ENCODE data around the gene TTC7B.

TTC7B gene

GRCh38 chr14:90558983-90559590 lies 257.1 kb downstream of the TTC7B start:
- ATAC-seq (no peak), DNase-seq (no peak)

- DNase-seq (no peak), ATAC-seq (no peak)
Observed at GRCh38 chr14:90558041-90558982, 257.9 kb downstream of the TTC7B start.

GRCh38 chr14:90557516-90557915 lies 258.7 kb downstream of the TTC7B start:
- DNase-seq (no peak), ATAC-seq (no peak)

GRCh38 chr14:90556666-90557450 lies 259.4 kb downstream of the TTC7B start:
- no peak for ATAC-seq
- DNase-seq, result no peak

DNA sequence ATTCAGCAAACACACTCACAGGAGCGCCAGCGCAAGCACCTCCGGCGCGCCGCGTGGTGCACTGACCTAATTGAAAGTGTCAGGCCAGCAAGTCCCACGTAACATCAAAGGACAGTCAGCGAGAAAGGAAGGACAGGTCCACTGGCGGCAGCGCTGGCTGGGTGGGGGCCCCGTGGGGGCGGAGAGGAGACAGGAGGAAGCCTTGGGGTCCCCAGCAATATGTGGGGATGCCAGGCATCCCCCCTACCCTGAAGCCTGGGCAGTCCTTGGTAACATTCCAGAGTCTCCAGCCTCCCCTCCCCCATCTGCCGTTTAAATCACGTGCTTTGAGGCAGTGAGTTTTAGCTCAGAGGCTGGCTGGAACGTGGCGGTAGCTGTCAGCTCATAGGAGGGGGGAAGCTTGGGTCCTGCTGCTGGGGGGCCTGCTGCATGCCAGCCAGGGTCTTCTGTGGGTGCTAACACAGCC lies 260.2 kb downstream of the TTC7B start:
- DNase-seq (no peak), ATAC-seq (no peak)

- DNase-seq, result no peak
- no peak for ATAC-seq
Observed at GRCh38 chr14:90555126-90556011, 260.9 kb downstream of the TTC7B start.

- no peak for DNase-seq
- ATAC-seq, result no peak
Observed at GRCh38 chr14:90554341-90554740, 261.9 kb downstream of the TTC7B start.

DNA sequence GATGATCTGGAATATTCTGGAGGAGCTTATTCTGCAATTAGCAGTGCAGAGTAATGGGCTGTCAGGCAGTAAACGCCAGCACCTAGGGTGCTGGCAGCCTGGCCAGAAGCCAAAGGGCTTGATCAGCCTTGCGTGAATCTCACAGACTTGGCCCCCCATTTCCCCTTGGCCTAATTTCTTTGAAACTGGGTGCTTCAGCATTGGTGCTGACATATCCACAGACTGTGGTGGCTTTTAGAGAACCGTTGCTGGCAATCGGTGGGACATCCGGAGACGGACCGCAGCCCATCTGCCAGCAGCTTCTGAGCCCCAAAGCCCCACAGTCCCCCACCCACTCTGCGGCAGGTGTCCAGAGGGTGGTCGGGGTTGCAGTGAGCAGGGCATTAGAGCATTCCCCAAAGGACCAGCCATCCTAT lies 262.3 kb downstream of the TTC7B start:
- ATAC-seq (no peak), DNase-seq (no peak)

DNA sequence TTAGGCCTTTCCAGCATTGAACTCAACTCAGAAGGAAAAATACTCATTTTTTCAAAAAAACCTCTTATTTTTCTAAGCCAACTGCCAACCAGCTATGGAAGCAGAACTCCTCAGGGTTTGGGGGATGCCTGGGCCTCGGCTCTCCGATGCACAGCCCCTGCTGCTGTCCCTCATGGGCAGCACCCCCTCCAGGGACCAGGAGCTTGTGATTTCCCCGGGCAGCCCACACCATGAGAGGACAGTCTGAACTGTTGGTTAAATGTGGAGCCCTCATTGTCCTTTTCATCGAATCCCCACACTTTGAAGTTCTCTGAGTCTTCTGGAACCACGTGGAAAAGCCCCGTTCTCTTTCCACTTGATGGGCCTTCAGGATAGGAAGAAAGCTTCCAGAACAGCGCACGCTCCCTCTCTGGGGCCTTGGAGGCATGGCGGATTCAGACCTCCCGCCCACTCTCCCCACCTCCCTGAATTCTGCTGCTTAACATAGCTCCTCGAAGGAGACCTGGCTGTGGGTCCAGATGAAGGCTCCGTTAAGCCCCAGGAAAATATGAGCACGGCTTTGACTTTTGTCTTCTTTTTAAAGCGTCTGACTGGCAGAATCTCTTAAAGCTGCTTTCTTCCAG lies 262.8 kb downstream of the TTC7B start:
- ATAC-seq (no peak), DNase-seq (no peak)

DNA sequence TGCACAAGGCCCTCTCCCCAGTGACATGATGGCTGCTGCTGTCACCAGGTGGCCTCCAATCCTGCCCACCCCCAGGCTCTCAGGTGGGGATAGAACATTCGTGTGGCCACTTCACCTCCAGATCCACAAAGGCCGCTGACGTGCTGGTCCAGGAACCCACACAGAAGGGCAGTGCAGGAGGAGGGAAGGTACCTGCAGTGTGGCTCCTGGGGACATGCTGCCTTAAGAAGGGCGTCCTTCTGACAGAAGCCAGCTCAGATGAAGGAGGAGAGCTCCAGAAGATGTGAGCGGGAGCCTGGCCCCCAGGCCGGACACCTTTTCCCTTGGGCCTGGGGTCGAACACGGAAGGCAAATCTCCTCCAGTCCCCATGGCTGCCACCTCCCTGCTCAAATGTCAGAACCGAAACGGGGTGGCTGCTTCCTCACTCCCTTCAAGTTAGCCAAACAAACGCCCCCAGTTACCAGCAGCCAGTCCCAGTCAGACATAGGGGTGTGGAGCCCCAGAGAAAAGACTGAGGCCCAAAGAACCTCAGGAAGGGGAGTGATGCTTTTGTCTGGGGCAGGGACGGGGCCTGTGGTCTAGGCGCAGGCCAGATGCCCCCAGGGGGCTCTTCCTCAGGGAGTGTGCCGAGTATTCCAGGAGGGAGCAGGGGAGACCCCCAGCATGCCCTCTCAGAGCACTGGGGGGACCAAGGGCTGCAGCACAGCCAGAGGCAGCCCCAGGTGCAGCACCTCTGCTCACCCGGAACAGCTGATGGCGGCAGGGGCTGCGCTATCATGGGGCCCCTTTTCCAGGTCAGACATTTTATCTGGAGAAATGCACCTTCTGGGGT lies 263.5 kb downstream of the TTC7B start:
- DNase-seq (no peak), ATAC-seq (no peak)

- ATAC-seq (no peak), DNase-seq (no peak)
Observed at GRCh38 chr14:90551733-90552464, 264.3 kb downstream of the TTC7B start.

- no peak for DNase-seq
Observed at GRCh38 chr14:90551070-90551704, 265.0 kb downstream of the TTC7B start.

DNA sequence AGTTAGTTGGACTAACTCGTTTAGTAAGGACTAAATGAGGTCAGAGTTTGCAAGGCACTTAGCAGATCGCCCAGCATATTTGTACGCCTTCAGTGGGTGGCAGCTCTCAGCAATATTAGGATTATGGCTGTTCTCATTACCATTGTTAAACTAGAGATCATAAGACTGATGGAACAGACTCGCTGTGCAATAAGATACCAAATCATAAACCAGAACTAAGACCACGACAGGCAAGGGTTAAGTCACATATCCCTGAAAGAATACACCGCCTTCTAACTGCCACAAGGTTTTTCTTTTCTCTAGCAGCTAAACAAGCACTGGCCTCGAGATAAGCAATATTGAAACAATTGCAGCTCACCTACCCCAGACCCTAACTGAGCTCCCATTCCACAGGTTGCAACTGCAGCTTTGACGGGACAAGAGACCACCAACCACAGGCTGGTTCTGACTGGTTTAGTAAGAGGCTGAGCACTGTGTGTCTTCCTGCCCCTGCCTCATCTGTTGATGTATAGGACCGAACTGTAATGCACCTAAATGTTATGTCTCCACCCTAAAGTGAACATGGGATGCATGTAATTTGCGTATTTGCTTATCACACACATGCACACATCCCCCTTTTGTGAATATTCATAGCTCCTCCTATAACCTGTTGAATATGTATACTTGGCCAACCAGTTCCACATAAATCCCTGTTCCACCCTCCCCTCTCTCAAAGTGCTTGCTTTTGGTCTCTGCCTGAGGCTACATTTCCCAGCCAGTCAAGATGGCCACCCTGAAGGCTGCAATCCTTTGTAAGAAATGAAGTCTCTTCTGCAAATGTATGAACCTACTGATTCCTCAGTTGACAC lies 266.2 kb downstream of the TTC7B start:
- no peak for ATAC-seq

More at GRCh38 chr14:90551070-90551704, 265.0 kb downstream of the TTC7B start:
- no peak for ATAC-seq

DNA sequence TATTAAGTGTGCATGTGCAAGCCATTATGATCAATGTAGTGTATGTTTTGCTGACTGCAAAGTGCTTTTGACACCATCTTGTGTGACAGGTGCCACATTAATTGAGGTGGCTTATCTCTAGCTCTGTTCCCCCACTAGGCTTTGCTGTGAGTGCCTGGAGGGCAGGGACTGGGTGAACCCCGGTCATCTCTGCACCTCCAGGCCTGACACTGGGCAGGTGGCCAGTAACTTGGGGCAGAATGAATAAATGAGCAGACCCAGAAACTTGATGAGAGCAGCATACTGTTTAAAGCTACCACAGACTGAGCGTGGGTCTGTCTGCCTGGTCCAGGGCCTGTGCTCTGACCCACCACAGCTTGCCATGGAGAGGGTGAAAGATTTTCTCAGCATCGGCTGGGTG lies 267.8 kb downstream of the TTC7B start:
- DNase-seq (no peak), ATAC-seq (no peak)

More for the DNA sequence above, 266.2 kb downstream of the TTC7B start:
- DNase-seq, result no peak

DNA sequence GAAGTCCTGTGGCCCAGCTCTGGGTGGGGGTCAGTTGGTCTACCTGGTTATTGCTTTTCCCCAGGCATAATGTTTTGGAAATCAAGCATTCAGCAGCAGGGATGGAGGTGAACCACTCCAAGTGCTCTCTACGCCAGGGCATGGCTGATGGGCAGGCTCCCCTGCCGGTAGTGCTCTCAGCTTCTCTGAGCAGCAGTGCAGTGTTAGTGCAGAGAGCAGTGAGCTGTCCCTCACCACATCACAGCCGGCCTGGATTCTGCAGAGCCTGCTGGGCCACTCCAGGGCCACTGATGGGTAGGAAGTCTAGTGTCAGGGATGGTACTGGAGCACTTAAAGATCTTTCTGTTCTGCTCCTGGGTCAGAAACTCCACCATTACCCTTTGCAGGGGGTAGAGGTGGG lies 268.3 kb downstream of the TTC7B start:
- ATAC-seq, result no peak

DNA sequence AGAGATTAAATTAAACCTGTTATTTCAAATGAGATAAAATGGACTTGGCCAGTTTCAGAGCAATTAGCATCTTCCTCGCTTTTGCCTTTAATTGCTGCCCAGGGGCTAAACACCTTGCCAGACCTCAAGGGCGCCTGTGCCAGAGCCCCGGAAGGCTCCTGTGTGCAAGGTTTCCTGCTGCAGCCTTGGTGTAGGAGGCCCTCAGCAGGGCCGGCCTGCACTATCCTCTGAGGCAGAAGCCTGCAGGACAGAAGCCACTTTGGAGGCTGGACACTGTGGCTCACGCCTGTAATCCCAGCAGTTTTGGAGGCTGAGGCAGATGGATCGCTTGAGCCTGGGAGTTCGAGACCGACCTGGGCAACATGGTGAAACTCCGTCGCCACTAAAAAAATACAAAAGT lies 269.0 kb downstream of the TTC7B start:
- ATAC-seq, result no peak

More for the DNA sequence above, 268.3 kb downstream of the TTC7B start:
- no peak for DNase-seq

DNA sequence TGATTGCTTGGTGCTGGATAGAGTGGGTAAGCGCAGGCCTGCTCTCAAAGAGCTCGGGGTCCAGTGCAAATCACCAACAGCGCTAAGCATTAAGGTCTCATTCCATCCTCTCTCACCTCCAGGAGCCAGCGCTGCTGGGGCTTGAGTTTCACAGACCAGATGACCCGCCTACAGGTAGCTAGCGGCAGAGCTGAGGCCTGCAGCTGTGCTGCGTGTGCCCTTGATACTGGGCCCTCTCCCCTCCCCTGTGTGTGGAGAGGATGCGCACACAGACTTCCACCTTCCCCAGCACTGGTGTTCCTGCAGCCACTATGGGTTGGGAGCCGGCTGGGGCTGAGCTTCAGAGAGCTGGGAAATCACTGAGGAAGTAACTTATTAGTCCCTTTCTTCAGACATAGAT lies 269.5 kb downstream of the TTC7B start:
- no peak for DNase-seq
- ATAC-seq, result no peak

More for the DNA sequence above, 269.0 kb downstream of the TTC7B start:
- DNase-seq, result no peak

All from stimulated activated naive CD8-positive, alpha-beta T cell treated with anti-CD3 and anti-CD28 coated beads, Interleukin-15, Interleukin-2, amounts not matched to agents 100 U/mL and 50 U/mL, for 24 hours (primary cell).